ENCODE results near the gene SMCHD1.
"Not testable (repeated sequence)": the region's sequence is repeated elsewhere in the genome, so short reads cannot be mapped to it uniquely, and the experiment has no call there.

SMCHD1 gene

DNA sequence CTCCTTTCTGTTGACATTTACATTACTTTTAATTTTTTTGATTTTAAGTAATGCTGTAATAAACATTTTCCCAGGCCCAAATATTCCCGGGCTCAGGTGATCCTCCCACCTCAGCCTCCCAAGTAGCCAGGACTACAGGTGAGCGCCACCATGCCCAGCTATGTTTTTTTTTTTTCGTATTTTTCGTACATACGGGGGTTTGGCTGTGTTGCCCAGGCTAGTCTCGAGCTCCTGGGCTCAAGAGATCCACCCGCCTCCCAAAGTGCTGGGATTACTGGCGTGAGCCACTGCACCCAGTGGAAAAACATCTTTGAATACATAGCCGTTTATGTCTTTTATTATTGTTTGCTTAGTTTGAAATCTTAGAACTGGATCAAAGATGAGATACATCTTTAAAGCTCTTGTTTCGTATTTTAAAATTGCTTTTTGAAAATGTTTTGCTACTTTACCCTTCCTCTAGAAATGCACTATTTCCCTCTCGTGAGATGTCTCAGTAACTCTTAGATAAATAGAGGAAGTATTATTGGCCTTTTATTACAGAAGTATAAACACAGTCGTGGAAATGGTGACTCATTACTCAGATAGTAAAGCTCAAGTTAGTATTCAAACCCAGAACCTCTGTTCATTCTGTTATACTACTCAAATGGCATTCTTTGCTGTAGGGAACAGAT is 2.4 kb downstream of the SMCHD1 start:
- no peak for DNase-seq (ENCODE audit: low read depth)

DNA sequence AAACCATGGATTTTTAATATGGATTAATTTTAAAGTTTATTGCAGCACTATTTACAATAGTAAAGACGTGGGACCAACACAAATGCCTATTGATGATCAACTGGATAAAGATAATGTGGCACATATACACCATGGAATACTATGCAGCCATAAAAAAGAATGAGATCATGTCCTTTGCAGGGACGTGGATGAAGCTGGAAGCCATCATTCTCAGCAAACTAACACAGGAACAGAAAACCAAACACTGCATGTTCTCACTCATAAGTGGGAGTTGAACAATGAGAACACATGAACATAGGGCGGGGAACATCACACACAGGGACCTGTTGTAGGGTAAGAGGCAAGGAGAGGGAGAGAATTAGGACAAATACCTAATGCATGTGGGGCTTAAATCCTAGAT is 5.3 kb downstream of the SMCHD1 start:
- DNase-seq (ENCODE audit: low read depth): not testable (repeated sequence)

DNA sequence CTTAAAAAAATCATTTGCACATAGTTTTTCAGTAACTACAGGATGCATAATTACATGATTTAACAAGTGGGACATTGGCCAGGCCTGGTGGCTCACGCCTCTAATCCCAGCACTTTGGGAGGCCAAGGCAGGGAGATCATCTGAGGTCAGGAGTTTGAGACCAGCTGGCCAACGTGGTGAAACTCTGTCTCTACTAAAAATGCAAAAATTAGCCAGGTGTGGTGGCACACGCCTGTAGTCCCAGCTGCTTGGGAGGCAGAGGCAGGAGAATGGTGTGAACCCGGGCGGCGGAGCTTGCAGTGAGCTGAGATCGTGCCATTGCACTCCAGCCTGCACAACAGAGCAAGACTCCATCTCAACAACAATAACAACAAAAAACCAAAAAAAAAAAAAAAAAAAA is 6.8 kb downstream of the SMCHD1 start:
- not testable (repeated sequence) for DNase-seq (ENCODE audit: low read depth)

DNA sequence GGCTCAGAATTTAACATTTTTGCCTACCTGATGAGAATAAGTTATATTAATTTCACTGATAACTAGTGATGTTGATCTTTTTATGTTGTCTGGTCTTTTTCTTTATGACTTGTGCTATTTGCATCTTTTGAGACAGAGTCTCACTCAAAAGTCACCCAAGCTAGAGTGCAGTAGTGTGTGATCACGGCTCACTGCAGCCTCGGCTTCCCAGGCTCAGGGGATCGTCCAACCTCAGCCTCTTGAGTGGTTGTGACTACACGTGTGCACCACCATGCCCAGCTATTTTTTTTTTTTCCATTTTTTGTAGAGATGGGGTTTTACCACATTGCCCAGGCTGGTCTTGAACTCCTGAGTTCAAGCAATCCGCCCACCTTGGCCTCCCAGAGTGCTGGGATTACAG is 7.5 kb downstream of the SMCHD1 start:
- DNase-seq (ENCODE audit: low read depth): no peak

DNA sequence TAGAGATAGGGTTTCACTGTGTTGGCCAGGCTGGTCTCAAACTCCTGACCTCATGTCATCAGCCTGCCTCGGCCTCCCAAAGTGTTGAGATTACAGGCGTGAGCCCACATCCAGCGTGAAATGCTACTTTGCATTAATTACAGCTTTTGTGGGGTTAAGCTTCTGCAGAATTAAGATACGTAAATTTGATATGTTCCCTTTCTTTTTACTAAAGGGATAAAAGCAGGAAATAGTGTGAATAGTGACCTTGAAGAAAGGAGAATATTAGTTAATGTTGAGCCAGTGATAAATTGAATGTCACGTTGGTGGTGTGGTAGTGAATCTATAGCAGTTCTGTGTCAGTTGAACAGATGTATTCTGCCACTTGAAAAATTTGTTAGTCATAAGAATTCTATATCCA is 16.9 kb downstream of the SMCHD1 start:
- DNase-seq (ENCODE audit: low read depth): no peak

DNA sequence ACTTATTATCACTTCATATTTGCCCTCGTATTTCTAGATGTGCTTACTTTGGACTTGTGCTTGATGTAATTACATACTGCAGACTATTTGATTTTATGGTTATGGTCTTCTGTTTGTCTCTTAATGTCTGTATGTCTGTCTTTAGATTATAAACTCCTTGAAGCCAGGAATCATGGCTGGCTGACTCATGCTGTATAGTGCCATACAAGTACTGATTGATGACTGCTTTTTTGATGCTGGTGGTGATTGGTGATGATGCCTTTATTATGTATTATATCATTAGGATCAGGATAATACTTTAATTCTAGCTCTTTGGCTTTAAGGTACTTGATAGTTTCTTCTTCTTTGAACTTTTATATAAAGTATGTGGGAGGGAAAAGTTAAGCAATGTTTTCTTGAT is 17.3 kb downstream of the SMCHD1 start:
- no peak for DNase-seq (ENCODE audit: low read depth)

DNA sequence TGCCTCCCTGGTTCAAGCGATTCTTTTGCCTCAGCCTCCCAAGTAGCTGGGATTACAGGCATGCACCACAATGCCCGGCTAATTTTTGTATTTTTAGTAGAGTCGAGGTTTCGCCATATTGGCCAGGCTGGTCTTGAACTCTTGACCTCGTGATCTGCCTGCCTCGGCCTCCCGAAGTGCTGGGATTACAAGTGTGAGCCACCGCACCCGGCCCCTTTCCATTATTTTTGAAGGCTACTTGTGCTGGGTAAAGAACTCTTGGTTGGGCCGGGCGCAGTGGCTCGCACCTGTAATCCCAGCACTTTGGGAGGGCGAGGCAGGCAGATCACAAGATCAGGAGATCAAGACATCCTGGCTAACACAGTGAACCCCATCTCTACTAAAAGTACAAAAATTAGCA is 23.4 kb downstream of the SMCHD1 start:
- DNase-seq (ENCODE audit: low read depth): not testable (repeated sequence)

DNA sequence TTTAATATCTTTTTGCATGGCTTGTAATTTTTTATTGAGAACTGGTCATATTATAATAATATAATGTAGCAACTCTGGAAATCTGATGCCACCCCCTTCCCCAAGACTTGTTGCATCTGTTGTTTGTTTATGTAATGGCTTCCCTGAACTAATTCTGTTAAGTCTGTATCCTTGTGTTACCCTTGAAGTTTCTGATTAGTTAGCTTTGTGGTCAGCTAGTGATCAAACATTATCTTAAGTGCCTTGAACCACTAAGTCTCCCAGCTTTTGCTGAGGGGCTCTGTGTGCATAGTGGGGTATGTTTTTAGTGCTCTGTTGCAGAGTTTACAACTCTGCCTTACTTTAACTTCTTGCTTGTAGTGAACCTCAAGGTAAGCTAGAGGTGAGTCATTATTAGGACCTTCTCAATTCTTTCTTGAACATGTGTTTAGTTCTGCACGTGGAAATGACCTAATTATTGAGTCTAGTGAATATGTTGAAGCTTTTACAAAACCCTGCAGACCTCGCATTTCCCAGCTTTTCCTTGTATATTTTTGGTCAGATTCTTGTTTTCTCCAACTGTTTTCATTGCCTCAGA is 24.8 kb downstream of the SMCHD1 start:
- no peak for DNase-seq (ENCODE audit: low read depth)

DNA sequence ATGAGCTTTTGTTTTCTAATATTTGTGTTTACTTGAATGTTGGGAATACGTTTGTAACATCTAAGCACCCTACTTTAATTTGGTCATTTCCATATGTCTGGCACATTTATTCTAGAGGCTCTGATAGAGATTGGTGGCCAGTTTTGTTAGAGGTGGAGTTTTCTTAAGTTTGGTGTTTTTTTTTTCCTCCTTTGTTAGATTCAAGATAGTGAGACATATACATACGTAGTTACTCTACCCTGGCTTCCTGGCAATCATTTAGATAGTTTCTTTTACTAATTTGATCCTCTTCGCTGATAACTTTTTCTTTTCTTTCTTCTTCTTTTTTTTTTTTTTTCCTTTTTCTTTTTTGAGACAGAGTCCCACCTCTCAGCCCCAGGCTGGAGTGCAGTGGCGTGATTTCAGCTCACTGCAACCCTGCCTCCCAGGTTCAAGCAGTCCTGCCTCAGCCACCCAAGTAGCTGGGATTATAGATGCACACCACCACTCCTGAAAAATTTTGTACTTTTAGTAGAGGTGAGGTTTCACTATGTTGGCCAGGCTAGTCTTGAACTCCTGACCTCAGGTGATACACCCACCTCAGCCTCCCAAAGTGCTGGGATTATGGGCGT is 26.6 kb downstream of the SMCHD1 start:
- DNase-seq (ENCODE audit: low read depth): no peak

DNA sequence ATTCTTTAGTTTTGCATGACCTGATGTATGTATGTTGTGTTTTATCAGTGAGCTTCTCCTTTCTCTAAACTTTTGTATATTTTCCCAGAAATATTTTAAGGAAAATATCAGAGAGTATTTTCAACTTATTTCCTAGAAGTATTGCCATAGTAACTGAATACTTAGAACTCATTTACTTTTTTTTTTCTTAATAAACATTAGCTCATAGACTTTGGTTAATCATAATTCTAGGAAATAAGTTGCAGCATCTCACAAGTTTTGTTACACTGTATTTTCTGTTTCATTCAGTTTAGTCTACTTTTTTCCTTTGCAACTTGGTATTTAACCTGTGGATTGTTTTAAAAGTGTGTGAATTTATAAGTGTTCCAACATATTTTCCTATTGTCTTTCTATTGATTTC is 27.5 kb downstream of the SMCHD1 start:
- no peak for DNase-seq (ENCODE audit: low read depth)

DNA sequence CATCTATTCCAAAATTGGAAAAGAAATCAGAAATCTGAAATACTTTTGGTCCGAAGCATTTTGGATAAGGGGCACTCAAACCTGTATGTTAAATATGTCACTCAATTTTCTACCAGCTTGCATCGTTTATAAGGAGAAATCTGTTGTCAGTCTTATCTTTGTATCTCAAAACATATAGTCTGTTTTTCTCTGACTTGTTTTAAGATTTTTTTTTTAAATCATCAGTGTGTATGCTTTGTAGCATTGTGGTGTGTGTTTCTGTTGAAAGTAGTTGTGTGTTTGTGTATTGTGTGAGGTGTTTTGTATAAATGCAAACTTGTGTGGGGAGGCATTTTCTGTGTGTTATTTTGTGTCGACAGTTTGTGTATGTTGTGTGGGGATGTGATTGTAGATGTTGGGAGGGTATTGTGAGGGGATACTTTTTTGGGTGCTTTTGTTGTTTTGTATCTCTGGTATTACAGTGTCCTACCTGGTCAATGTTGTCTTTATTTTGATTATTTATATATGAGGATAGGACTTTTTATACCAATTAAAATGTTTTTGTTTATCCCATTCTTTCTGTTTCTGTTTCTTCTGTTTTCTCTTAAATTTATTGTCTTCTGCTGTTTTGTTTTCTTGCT is 30.9 kb downstream of the SMCHD1 start:
- DNase-seq (ENCODE audit: low read depth): no peak

DNA sequence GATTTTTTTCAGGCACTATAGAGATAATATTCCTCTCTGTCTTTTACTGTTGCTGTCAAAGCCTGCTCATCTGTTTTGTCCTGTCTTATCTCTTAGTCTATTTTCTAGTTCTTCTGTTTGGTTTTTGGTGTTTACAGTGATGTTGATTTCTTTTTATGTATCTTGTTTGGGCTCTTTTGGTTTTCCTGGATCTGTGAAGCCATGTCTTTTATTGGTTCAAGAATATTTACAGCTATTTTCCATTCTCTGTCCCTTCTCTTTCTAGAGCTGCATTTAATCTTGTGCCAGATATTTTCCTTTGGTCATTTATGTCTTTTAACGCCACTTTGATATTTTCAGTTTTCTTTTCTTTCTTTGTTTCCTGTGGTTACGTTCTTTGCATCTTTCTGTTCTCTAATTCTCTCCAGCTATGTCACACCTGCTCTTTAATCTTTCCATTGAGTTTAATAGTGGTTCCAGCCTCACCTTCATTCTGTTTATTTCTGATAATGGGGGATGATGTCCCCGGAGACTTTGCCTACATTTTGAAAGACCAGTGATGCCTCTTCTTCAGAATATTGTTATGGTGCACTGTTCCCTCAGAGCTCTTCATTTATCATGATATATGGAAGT is 32.0 kb downstream of the SMCHD1 start:
- DNase-seq (ENCODE audit: low read depth): no peak

DNA sequence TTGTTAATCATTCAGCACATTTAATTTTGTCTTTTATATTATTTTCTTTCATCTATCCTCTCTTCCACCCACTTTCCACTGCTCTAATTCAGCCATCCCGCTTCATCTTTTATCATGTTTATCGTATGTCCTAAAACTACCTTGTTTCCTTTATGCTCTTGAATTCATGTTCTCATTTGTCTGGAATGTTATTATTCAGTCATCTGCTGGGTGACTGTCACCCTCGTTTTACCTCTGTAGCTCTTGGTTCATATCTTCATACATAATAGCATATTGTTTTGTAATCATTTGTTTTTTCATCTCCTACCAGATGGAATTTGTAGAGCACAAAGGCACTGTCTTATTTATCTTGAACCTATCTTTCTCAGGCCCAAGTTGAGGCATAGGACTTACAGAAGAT is 37.0 kb downstream of the SMCHD1 start:
- DNase-seq (ENCODE audit: low read depth): no peak

DNA sequence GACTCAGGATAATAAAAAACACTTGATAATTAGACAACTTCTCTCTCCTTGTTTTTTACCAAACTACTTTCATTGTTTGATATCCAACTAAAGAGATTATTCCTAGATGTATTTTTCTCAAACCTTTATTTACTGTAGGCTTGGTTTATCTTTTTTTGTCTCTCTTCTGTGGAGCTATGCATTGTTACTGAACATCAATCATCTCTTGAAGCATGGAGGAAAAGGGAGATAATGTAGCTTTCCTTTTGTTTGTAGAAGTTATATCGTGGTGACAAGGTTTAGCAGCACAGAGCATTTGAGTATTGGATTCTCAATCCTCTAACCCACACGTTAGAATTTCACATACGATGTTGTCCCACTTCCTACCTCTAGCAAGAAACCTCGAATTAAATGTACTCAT is 41.7 kb downstream of the SMCHD1 start:
- no peak for DNase-seq (ENCODE audit: low read depth)

DNA sequence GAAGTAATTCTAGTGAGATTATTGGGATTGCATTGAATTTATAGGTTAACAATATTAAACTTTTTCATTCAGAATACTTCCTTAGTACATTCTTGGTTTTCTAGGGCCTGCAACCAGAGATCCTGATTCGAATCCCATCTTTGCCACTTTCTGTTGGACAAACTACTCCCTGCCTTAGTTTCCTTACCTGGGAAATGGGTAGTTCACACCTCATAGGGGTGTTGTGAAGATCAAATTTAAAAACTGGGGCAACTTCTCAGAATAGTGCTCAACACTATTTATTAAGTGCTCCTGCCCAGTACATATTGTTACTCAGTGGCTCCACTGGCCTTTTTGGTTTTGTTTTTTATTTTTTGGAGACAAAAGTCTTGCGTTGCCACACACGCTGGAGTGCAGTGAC is 43.5 kb downstream of the SMCHD1 start:
- DNase-seq (ENCODE audit: low read depth): no peak

DNA sequence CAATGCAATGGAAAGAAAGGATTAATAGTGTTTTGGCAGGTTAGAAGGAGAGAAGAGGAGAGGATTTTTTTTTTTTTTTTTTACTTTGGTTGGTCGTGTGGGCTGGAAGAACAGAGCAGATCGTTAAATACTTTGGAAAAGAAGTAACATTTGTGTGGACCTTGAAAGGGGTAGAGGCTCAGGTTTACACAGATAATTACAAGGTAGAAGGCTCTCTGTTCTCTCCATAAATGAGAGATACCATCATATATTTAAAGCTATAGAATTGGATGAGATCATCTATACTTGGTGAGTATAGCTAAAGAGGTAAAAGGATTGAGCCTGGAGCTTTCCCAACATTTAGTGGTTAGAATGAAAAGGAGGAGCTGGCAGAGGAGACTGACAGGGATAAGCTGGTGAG is 49.0 kb downstream of the SMCHD1 start:
- no peak for DNase-seq (ENCODE audit: low read depth)

DNA sequence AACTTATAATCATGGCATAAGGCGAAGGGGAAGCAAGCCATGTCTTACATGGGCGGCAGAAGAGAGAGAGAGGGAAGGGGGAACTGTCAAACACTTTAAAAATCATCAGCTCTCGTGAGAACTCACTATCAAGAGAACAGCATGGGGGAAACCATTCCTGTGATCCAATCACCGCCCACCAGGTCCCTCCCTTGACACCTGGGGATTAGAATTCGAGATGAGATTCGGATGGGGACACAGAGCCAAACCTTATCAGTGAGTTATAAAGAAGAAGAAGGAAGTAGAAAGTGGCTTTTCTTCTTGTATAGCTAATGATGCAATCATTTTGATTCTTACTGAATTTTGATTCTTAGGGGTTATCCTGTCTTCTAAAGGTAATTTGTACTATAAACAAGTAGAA is 51.4 kb downstream of the SMCHD1 start:
- DNase-seq (ENCODE audit: low read depth): no peak

DNA sequence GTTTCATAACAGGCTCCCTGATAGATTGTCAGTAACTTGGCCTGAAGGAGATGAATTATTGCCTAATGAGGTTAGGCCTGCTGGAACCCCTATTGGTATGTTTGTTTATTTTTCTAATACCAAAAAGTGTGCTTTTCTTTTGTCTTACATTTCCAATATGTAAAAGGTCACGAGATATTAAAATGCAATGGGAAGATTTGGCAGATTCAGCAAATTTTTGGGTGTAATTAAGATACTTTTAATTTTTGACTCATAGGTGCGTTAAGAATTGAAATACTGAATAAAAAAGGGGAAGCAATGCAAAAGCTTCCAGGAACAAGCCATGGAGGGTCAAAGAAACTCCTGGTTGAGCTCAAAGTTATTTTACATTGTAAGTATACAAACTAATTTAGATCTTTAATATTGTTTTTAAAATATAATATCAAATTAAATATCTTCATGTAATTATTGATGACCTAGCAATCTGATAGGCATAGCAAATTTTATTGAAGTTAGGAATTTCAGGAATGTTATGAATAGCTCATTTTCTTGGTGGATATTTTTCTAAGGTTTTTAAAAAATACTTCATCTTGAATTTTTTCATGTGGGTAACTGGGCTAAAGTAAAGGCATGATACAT is 52.1 kb downstream of the SMCHD1 start:
- DNase-seq (ENCODE audit: low read depth): no peak

DNA sequence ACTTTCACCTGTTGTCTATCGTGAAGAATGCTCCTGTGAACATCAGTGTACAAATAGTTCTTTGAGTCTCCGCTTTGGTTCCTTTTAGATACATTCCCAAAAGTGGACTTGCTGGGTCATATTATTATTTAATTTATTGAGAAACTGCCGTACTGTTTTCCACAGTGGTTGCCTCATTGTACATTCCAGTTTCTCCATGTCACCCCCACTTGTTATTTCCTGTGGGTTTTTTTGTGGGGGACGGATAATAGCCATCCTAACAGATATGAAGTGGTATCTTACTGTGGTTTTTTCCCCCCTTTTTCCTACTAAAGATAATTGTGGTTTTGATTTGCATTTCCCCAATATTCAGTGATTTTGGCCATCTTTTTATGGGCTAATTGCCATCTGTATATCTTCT is 53.8 kb downstream of the SMCHD1 start:
- no peak for DNase-seq (ENCODE audit: low read depth)

DNA sequence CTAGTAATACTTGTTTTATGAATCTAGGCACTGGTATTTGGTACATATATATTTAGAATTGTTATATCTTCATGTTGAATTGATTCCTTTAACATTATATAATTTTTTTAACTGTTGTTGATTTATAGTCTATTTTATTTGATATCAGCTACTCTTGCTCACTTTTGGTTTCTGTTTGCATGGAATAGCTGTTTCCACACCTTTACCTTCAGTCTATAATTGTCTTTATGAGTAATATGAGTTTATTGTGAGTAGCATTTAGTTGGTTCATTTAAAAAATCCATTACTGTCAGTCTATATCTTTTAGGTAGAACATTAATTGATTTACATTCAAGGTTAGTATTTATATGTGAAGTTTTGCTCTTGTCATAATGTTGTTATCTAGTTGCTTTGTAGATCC is 58.6 kb downstream of the SMCHD1 start:
- DNase-seq (ENCODE audit: low read depth): no peak

DNA sequence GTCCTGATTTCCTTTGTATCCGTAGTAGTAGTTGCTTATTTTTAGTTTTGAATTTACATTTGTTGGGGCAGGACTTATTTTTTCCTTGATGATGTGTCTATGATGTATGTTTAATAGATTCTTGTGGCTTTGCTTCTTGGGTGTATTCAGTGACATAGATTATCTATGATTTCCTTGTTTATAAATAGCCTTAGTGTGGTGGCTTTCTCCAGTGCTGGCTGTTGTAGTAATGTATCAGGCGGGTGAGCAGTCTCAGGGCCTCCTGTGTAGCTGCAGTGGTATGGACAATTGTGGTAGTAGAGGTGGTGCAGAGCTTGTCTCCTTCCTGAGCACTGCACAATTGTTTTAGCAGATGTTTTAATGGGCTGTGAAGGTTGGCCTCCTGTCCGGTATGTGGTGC is 60.5 kb downstream of the SMCHD1 start:
- DNase-seq (ENCODE audit: low read depth): no peak
